Prostate gland (tissue), 2 donors: Measurements from ENCODE around the gene IFT57. TPM values are rescaled to one million over a fixed set of nuclear protein-coding genes. Genes with fewer than 3 reads are reported as not detected.

Experiments used
- DNase-seq: peaks from one replicate; pipeline ENCODE4 v3.0.0-alpha.2; 2019; ENCODE audit warnings: low spot score
- H3K27ac ChIP-seq, 2 donors: fragments of 200-600 bp; sonication (generic); 2 replicates each; pipeline ENCODE4 v1.5.1; 2017 to 2019
- H3K27me3 ChIP-seq: fragments of 200-600 bp; sonication (generic); replicated peaks from 2 replicates; pipeline ENCODE4 v1.5.1; 2019; ENCODE audit not compliant: insufficient read depth
- H3K36me3 ChIP-seq, 2 donors: fragments of 200-600 bp; sonication (generic); 1 replicate in 1 of 2; 2 replicates in 1 of 2; pipeline versions ENCODE4 v1.5.1 to v1.8.1; 2017 to 2019
- H3K4me1 ChIP-seq: fragments of 200-600 bp; sonication (generic); replicated peaks from 2 replicates; pipeline ENCODE4 v1.5.1; 2019
- H3K4me3 ChIP-seq, 2 donors: fragments of 200-600 bp; sonication (generic); 2 replicates each; pipeline ENCODE4 v1.5.1; 2017 to 2019
- H3K9me3 ChIP-seq: fragments of 200-600 bp; sonication (generic); 2 replicates; pipeline ENCODE4 v1.5.1; 2017
- POLR2A ChIP-seq: fragments of 450-650 bp; IDR thresholded peaks from one replicate; pipeline ENCODE4 v1.6.1; 2016; ENCODE audit warnings: antibody characterized with exemption, mild to moderate bottlenecking
- POLR2AphosphoS5 ChIP-seq: sonication (generic); formaldehyde crosslinking; IDR thresholded peaks from one replicate; pipeline ENCODE4 v1.6.1; 2017; ENCODE audit warnings: antibody characterized with exemption
- WGBS: methylation state at CpG from one replicate; pipeline ENCODE4 v1.1.5; 2018; 5-methylcytosine and 5-hydroxymethylcytosine counted together
- intact Hi-C: fragments of 100-400 bp; cut with DNase I; formaldehyde crosslinking; loops from one replicate; pipeline ENCODE4 v1.14.2; 2022
- total RNA-seq, 2 donors: library from RNA; depleted of rRNA; stranded (reverse); fragments of >200 nt; gene quantifications; one replicate each; pipeline ENCODE4 v1.1.0, GENCODE V29; 2016
- TF ChIP-seq, protein P1 (sequence below), 4 experiments: fragments of 200-600 bp in 2 of 4; fragments of 450-650 bp in 2 of 4; sonication (generic) in 2 of 4; IDR thresholded peaks; 1 replicate in 3 of 4; 2 replicates in 1 of 4; pipeline ENCODE4 v1.5.1; 2016 to 2019; ENCODE audit warnings: antibody characterized with exemption in 4 of 4, mild to moderate bottlenecking in 2 of 4, moderate library complexity in 2 of 4

IFT57 gene
- total RNA-seq, 2 donors from 2014 or later, result 88.8 to 163 TPM

DNA sequence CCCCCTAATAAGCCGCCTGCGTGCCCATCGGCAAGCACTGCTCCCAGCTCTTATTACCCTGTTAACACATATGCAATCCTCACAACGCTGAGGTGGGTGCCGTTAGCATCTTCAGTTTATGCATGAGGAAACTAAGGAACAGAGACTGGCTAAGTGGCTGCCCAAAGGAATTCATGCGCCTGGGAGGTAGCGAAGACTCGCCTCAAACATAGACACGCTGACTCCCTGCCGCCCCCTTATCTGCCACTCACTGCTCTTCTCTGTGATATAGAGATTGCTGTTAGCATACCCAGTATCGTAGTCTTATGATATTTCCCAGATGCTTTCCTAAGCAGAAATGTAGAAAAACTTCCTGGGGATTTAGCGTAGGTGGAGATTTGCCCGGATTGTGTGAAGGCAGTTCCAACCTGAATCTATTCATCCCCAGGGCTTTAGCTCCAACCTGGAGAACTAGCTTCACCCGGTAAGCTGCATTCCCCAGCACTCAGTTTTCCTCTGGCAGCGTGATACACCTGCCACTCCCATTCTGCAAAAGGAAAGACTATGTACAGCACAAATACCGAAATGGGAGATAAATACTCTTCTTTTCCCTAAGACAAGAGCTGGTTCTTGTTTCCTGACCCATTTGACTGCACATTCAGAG lies 107.7 kb downstream of the IFT57 start:
- Histone ChIP-seq H3K4me1 (no peaks in the 10 kb centered on the region), H3K27ac (no peak overlapping the region), H3K4me3 (no peak overlapping the region), H3K9me3 (no peaks in the 10 kb centered on the region), H3K27me3 (no peaks in the 10 kb centered on the region), H3K36me3 (no peaks in the 10 kb centered on the region)
- intact Hi-C loops, result no loop called here
- no peak for TF ChIP-seq POLR2AphosphoS5
- TF ChIP-seq, protein P1, sequence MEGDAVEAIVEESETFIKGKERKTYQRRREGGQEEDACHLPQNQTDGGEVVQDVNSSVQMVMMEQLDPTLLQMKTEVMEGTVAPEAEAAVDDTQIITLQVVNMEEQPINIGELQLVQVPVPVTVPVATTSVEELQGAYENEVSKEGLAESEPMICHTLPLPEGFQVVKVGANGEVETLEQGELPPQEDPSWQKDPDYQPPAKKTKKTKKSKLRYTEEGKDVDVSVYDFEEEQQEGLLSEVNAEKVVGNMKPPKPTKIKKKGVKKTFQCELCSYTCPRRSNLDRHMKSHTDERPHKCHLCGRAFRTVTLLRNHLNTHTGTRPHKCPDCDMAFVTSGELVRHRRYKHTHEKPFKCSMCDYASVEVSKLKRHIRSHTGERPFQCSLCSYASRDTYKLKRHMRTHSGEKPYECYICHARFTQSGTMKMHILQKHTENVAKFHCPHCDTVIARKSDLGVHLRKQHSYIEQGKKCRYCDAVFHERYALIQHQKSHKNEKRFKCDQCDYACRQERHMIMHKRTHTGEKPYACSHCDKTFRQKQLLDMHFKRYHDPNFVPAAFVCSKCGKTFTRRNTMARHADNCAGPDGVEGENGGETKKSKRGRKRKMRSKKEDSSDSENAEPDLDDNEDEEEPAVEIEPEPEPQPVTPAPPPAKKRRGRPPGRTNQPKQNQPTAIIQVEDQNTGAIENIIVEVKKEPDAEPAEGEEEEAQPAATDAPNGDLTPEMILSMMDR (IDR thresholded peaks at IDR 0.05), result no peak
- no peak for TF ChIP-seq POLR2A
- no peak for DNase-seq
- 74% methylated on average over 16 of the region's 16 CpGs for WGBS

DNA sequence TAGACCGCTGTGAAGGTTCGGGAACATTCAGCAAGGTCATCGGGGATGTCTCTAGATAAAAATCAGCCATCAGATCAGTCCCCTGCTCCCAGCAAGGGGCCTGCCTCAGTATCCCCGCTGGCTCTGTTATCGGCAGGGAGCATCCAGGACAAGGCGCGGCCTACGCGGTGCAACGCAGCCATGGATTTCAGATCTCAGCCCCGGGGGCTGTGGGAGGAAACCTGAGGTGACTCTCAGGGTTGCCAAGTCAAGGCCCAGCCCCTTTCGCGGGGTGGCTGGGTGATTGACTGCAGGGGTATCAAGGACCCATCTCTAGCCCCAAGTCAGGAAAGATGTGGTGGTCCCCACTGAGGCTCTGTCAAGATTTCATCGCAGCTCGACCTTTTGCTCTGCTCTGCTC lies 108.2 kb downstream of the IFT57 start:
- TF ChIP-seq, protein P1 (IDR thresholded peaks at IDR 0.05), result no peak
- TF ChIP-seq POLR2A (no peak), POLR2AphosphoS5 (no peak)
- intact Hi-C loops, result no loop called here
- Histone ChIP-seq H3K36me3 (no peaks in the 10 kb centered on the region), H3K4me1 (no peaks in the 10 kb centered on the region), H3K27me3 (no peaks in the 10 kb centered on the region), H3K27ac (no peak overlapping the region), H3K4me3 (no peak overlapping the region), H3K9me3 (no peaks in the 10 kb centered on the region)
- DNase-seq, result no peak
- 91% methylated on average over 15 of the region's 15 CpGs for WGBS

DNA sequence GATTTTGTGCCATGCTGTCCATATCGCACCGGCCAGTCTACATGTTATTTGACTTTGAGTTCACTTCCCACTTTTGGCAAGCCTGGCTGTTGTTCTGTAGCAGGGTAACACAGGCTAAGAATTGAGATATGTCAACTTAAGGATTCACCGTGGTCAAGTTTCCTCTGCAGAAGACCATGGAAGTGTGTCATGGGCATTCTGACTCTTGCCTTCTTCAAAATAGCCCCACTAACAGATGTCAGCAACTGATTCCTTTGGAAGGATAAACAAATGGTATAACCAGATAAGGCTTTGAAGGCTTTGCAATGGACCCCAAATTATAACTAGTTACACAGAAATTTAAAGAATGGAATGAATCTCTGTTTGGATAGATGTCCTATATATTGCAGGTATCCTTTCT lies 111.3 kb downstream of the IFT57 start:
- Histone ChIP-seq H3K27me3 (no peaks in the 10 kb centered on the region), H3K4me1 (no peaks in the 10 kb centered on the region), H3K9me3 (no peaks in the 10 kb centered on the region), H3K4me3 (no peak overlapping the region), H3K36me3 (no peaks in the 10 kb centered on the region), H3K27ac (no peak overlapping the region)
- TF ChIP-seq POLR2AphosphoS5 (no peak), POLR2A (no peak)
- TF ChIP-seq, protein P1 (IDR thresholded peaks at IDR 0.05), result no peak
- WGBS, result 96% methylated on average over 3 of the region's 3 CpGs
- intact Hi-C loops, result no loop called here
- DNase-seq, result no peak

Other genes with a start within 250 kb of the IFT57 start
- 100 to 1,000 TPM in 1 of 2 donors, 10 to 100 TPM in 1; 90.1 to 197 TPM for gene CD47, start 131.4 kb downstream of the IFT57 start, total RNA-seq
- 1 to 10 TPM in 1 of 2 donors, under 1 TPM in 1; 0.82 to 2.6 TPM for gene HHLA2, start 74.1 kb upstream of the IFT57 start, total RNA-seq